Dermis microvascular lymphatic vessel endothelial cell (primary cell): ENCODE data around the gene GNG13. TPM values are rescaled to one million over a fixed set of nuclear protein-coding genes. Genes with fewer than 3 reads are reported as not detected.
"Not testable (repeated sequence)": the region's sequence is repeated elsewhere in the genome, so short reads cannot be mapped to it uniquely, and the experiment has no call there.

Source experiments
- DNase-seq, 2 donors: peaks; one replicate each; pipeline versions ENCODE4 v3.0.0 to v3.0.0-alpha.2; 2010; ENCODE audit warnings: low read depth in 2 of 2
- total RNA-seq: library from RNA; depleted of rRNA; stranded (reverse); fragments of >200 nt; gene quantifications from 2 replicates; pipeline ENCODE4 v1.2.1, GENCODE V29; 2014

Gene GNG13
- total RNA-seq, 1 donor from 2014 or later: not detected

GRCh38 chr16:832652-833336 is 32.3 kb upstream of the GNG13 start:
- no peak for DNase-seq

GRCh38 chr16:831571-832413 is 31.3 kb upstream of the GNG13 start:
- no peak for DNase-seq

GRCh38 chr16:830871-831570 is 30.5 kb upstream of the GNG13 start:
- DNase-seq: no peak

GRCh38 chr16:830107-830870 is 29.8 kb upstream of the GNG13 start:
- DNase-seq: no peak

GRCh38 chr16:828891-829290 is 28.4 kb upstream of the GNG13 start:
- DNase-seq: no peak

GRCh38 chr16:827513-827912 is 27.0 kb upstream of the GNG13 start:
- no peak for DNase-seq

- DNase-seq: no peak
Observed at GRCh38 chr16:825341-826061, 25.0 kb upstream of the GNG13 start.

GRCh38 chr16:824601-825000 is 24.1 kb upstream of the GNG13 start:
- no peak for DNase-seq

GRCh38 chr16:824194-824593 is 23.7 kb upstream of the GNG13 start:
- DNase-seq: no peak

- no peak for DNase-seq
Observed at GRCh38 chr16:822909-823297, 22.4 kb upstream of the GNG13 start.

- no peak for DNase-seq
Observed at GRCh38 chr16:822174-822908, 21.8 kb upstream of the GNG13 start.

- no peak for DNase-seq
Observed at GRCh38 chr16:821751-822150, 21.2 kb upstream of the GNG13 start.

GRCh38 chr16:820748-821147 is 20.2 kb upstream of the GNG13 start:
- DNase-seq: no peak

- not testable (repeated sequence) for DNase-seq
Observed at GRCh38 chr16:820044-820408, 19.5 kb upstream of the GNG13 start.

GRCh38 chr16:819336-820043 is 19.0 kb upstream of the GNG13 start:
- no peak for DNase-seq

- DNase-seq: no peak
Observed at GRCh38 chr16:818592-818991, 18.1 kb upstream of the GNG13 start.

- DNase-seq: no peak
Observed at GRCh38 chr16:818132-818531, 17.6 kb upstream of the GNG13 start.

- DNase-seq: no peak
Observed at GRCh38 chr16:817001-817906, 16.7 kb upstream of the GNG13 start.

GRCh38 chr16:815861-816260 is 15.3 kb upstream of the GNG13 start:
- no peak for DNase-seq
